Hepatocyte (in vitro differentiated cells): ENCODE measurements around the gene RAB5IF. TPM values are rescaled to one million over a fixed set of nuclear protein-coding genes. Genes with fewer than 3 reads are reported as not detected.

Experiments
- DNase-seq: peaks from one replicate; pipeline ENCODE4 v3.0.0-alpha.2; 2016; ENCODE audit warnings: low spot score
- H2AFZ ChIP-seq: fragments of 200-600 bp; sonication (generic); 2 replicates; pipeline ENCODE4 v1.6.0; 2016; ENCODE audit warnings: antibody characterized with exemption, mild to moderate bottlenecking
- H3K27ac ChIP-seq: fragments of 200-600 bp; sonication (generic); 2 replicates; pipeline ENCODE4 v1.5.1; 2016; ENCODE audit warnings: mild to moderate bottlenecking
- H3K27me3 ChIP-seq: fragments of 200-600 bp; sonication (generic); 2 replicates; pipeline ENCODE4 v1.6.1; 2016
- H3K36me3 ChIP-seq: fragments of 200-600 bp; sonication (generic); replicated peaks from 2 replicates; pipeline ENCODE4 v1.5.1; 2016; ENCODE audit warnings: low read depth; ENCODE audit not compliant: insufficient read depth
- H3K4me1 ChIP-seq: fragments of 200-600 bp; sonication (generic); 2 replicates; pipeline ENCODE4 v1.5.1; 2016; ENCODE audit warnings: mild to moderate bottlenecking, moderate library complexity; ENCODE audit not compliant: insufficient read depth
- H3K4me2 ChIP-seq: fragments of 200-600 bp; sonication (generic); 2 replicates; pipeline ENCODE4 v1.6.0; 2016
- H3K4me3 ChIP-seq: fragments of 200-600 bp; sonication (generic); 2 replicates; pipeline ENCODE4 v1.5.1; 2016; ENCODE audit warnings: mild to moderate bottlenecking
- H3K79me2 ChIP-seq: fragments of 200-600 bp; sonication (generic); 2 replicates; pipeline ENCODE4 v1.6.0; 2017; ENCODE audit warnings: mild to moderate bottlenecking
- H3K9me2 ChIP-seq: fragments of 200-600 bp; sonication (generic); replicated peaks from 2 replicates; pipeline ENCODE4 v1.6.0; 2017; ENCODE audit warnings: mild to moderate bottlenecking; ENCODE audit not compliant: insufficient read depth
- H3K9me3 ChIP-seq: fragments of 200-600 bp; sonication (generic); 2 replicates; pipeline ENCODE4 v1.5.1; 2016; ENCODE audit warnings: low read depth, mild to moderate bottlenecking
- H4K20me1 ChIP-seq: fragments of 200-600 bp; sonication (generic); 2 replicates; pipeline ENCODE4 v1.6.0; 2016; ENCODE audit warnings: mild to moderate bottlenecking; ENCODE audit not compliant: insufficient read depth, poor library complexity, severe bottlenecking
- CTCF ChIP-seq: fragments of 200-600 bp; sonication (generic); IDR thresholded peaks from 2 replicates; pipeline ENCODE4 v1.5.1; 2016; ENCODE audit warnings: antibody characterized with exemption, mild to moderate bottlenecking; ENCODE audit not compliant: poor library complexity
- EZH2 ChIP-seq: fragments of 200-600 bp; sonication (generic); IDR thresholded peaks from 2 replicates; pipeline ENCODE4 v1.6.1; 2016; ENCODE audit warnings: antibody characterized with exemption, mild to moderate bottlenecking, borderline replicate concordance
- EZH2phosphoT487 ChIP-seq: fragments of 200-600 bp; sonication (generic); IDR thresholded peaks from one replicate; pipeline ENCODE4 v1.6.1; 2018; ENCODE audit warnings: antibody characterized with exemption, mild to moderate bottlenecking, low read depth, moderate library complexity; ENCODE audit not compliant: unreplicated experiment, severe bottlenecking
- WGBS: methylation state at CpG from one replicate; pipeline ENCODE4 v1.1.6; 2016; ENCODE audit warnings: low lambda C conversion rate; ENCODE audit errors: missing lambda C conversion rate; 5-methylcytosine and 5-hydroxymethylcytosine counted together
- polyA plus RNA-seq: library from polyadenylated mRNA; unstranded; fragments of >200 nt; fragmentation: Nextera tagmentation; extraction: Ambion mirVana; gene quantifications from 2 replicates; pipeline ENCODE4 v1.2.1, GENCODE V29; 2016
- total RNA-seq: library from RNA; depleted of rRNA; stranded (reverse); fragments of >200 nt; gene quantifications from 2 replicates; pipeline ENCODE4 v1.2.3, GENCODE V29; 2014

The RAB5IF gene
- total and polyA plus RNA-seq, 2 experiments from 2014 or later, result 134 to 198 TPM

- H3K4me2 ChIP-seq, result peak overlapping the region; percentile 90
- peak overlapping the region; percentile 68 for H2AFZ ChIP-seq
- peak overlapping the region; percentile 33 for H3K4me3 ChIP-seq
- H3K36me3 ChIP-seq, result no peaks in the 10 kb centered on the region
- no peaks in the 10 kb centered on the region for H3K9me3 ChIP-seq
- no peak for TF ChIP-seq EZH2phosphoT487
- no peak for TF ChIP-seq CTCF
- TF ChIP-seq EZH2, result no peak
- peak overlapping the region; percentile 96 for H3K27ac ChIP-seq
- peaks cover 19% of the 10 kb centered on the region for H4K20me1 ChIP-seq
- H3K27me3 ChIP-seq, result no peaks in the 10 kb centered on the region
- 11% methylated on average over 20 of the region's 20 CpGs for WGBS
- H3K4me1 ChIP-seq, result peaks cover 27% of the 10 kb centered on the region
- H3K79me2 ChIP-seq, result peaks cover 40% of the 10 kb centered on the region
- peak; percentile 61 for DNase-seq
- no peaks in the 10 kb centered on the region for H3K9me2 ChIP-seq
Observed at GRCh38 chr20:36572701-36573102, 32.9 kb upstream of the RAB5IF start.

- DNase-seq, result peak; percentile 97
- peak within 1 kb of the TSS; percentile 78 for H2AFZ ChIP-seq
- H4K20me1 ChIP-seq, result peaks cover 24% of the 10 kb centered on the region
- H3K4me1 ChIP-seq, result peaks cover 27% of the 10 kb centered on the region
- H3K36me3 ChIP-seq, result no peaks in the 10 kb centered on the region
- TF ChIP-seq EZH2 (no peak), CTCF (no peak), EZH2phosphoT487 (no peak)
- H3K79me2 ChIP-seq, result peaks cover 45% of the 10 kb centered on the region
- H3K4me2 ChIP-seq, result peak within 1 kb of the TSS; percentile 90
- H3K27me3 ChIP-seq, result no peaks in the 10 kb centered on the region
- peak within 1 kb of the TSS; percentile 96 for H3K27ac ChIP-seq
- under 1% methylated on average over 23 of the region's 80 CpGs for whole genome bisulfite sequencing
- no peaks in the 10 kb centered on the region for H3K9me3 ChIP-seq
- no peaks in the 10 kb centered on the region for H3K9me2 ChIP-seq
- peak within 1 kb of the TSS; percentile 89 for H3K4me3 ChIP-seq
Observed at GRCh38 chr20:36573103-36573797, 32.3 kb upstream of the RAB5IF start, which contains the start of gene TGIF2. TSS of gene TGIF2 (plus strand) at chr20:36573597. CDS start at chr20:36578775, 5,178 bp downstream.

- Histone ChIP-seq H3K79me2 (peaks cover 52% of the 10 kb centered on the region), H3K4me1 (peaks cover 27% of the 10 kb centered on the region), H3K4me3 (peak overlapping the region; percentile 89), H3K9me3 (no peaks in the 10 kb centered on the region), H3K4me2 (peak overlapping the region; percentile 90), H3K36me3 (no peaks in the 10 kb centered on the region), H3K27ac (peak overlapping the region; percentile 96), H2AFZ (peak overlapping the region; percentile 78), H3K9me2 (no peaks in the 10 kb centered on the region), H3K27me3 (no peaks in the 10 kb centered on the region), H4K20me1 (peaks cover 28% of the 10 kb centered on the region)
- no peak for TF ChIP-seq EZH2
- no peak for DNase-seq
- WGBS, result under 1% methylated on average over 31 of the region's 53 CpGs
Observed at GRCh38 chr20:36573798-36574365, 31.7 kb upstream of the RAB5IF start.

- no peaks in the 10 kb centered on the region for H3K27me3 ChIP-seq
- H3K4me1 ChIP-seq, result peaks cover 27% of the 10 kb centered on the region
- H2AFZ ChIP-seq, result peak overlapping the region; percentile 78
- peak; percentile 78 for DNase-seq
- peak overlapping the region; percentile 90 for H3K4me2 ChIP-seq
- peak overlapping the region; percentile 96 for H3K27ac ChIP-seq
- no peaks in the 10 kb centered on the region for H3K9me3 ChIP-seq
- H4K20me1 ChIP-seq, result peaks cover 33% of the 10 kb centered on the region
- H3K4me3 ChIP-seq, result peak overlapping the region; percentile 89
- no peaks in the 10 kb centered on the region for H3K9me2 ChIP-seq
- H3K36me3 ChIP-seq, result no peaks in the 10 kb centered on the region
- 2% methylated on average over 42 of the region's 69 CpGs for WGBS
- peaks cover 58% of the 10 kb centered on the region for H3K79me2 ChIP-seq
- TF ChIP-seq CTCF (no peak), EZH2 (no peak), EZH2phosphoT487 (no peak)
Observed at GRCh38 chr20:36574366-36575135, 31.0 kb upstream of the RAB5IF start.
